ENCODE measurements around the gene HRH4.

Gene HRH4

DNA sequence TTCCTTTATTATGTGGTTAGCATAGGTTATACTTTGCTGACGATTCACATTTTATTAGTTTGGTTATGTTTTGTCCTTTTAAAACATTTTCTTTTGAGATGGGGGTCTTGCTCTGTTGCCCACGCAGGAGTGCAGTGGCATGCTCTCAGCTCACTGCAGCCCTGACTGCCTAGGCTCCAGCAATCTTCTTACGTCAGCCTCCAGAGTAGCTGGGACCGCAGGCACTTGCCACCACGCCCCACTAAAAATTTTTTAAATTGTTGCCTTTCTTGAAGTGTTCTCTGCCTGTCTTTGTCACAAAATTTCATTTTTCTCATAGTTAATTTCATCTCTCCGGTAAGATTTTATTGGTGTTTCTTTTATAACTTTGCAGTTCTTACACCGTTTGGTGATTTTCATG, 18.9 kb downstream of the HRH4 start:
- TF ChIP-seq, protein P1, sequence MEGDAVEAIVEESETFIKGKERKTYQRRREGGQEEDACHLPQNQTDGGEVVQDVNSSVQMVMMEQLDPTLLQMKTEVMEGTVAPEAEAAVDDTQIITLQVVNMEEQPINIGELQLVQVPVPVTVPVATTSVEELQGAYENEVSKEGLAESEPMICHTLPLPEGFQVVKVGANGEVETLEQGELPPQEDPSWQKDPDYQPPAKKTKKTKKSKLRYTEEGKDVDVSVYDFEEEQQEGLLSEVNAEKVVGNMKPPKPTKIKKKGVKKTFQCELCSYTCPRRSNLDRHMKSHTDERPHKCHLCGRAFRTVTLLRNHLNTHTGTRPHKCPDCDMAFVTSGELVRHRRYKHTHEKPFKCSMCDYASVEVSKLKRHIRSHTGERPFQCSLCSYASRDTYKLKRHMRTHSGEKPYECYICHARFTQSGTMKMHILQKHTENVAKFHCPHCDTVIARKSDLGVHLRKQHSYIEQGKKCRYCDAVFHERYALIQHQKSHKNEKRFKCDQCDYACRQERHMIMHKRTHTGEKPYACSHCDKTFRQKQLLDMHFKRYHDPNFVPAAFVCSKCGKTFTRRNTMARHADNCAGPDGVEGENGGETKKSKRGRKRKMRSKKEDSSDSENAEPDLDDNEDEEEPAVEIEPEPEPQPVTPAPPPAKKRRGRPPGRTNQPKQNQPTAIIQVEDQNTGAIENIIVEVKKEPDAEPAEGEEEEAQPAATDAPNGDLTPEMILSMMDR (IDR thresholded peaks at IDR 0.05) = no peak
- Histone ChIP-seq H3K9ac (no peak overlapping the region), H3K27me3 (ENCODE audit: control insufficient read depth, insufficient read depth, low read length) (no peaks in the 10 kb centered on the region), H3K9me3 (ENCODE audit: control insufficient read depth, low read length) (no peaks in the 10 kb centered on the region), H3K4me2 (ENCODE audit: low read length) (no peak overlapping the region), H3K79me2 (no peaks in the 10 kb centered on the region), H2AFZ (no peak overlapping the region), H3K36me3 (ENCODE audit: control insufficient read depth, insufficient read depth, low read length) (no peaks in the 10 kb centered on the region), H3K27ac (no peak overlapping the region), H3K4me1 (no peaks in the 10 kb centered on the region), H3K4me3 (ENCODE audit: low read depth, low read length) (no peak overlapping the region)

DNA sequence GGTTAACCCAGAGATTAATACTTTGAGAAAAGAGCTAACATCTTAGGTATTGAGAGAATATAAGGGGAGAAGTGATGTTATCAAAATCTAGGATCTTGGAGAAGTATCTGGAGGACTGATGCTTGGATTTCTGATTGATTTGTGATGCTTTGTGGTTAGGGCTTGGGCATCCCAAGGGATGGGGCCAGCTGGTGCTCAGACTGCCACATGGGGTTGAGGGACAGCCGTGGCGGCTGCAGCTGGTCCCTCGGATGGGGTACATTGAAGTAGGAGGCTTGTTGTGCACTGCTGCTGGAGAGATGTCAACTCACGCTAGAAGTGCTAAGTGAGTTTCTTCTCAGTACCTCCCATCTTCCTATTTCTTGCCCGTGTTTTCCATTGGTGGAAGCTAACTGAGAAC, 22.4 kb downstream of the HRH4 start:
- Histone ChIP-seq H3K27ac (no peak overlapping the region), H3K9me3 (ENCODE audit: control insufficient read depth, low read length) (no peaks in the 10 kb centered on the region), H3K27me3 (ENCODE audit: control insufficient read depth, insufficient read depth, low read length) (no peaks in the 10 kb centered on the region), H3K4me3 (ENCODE audit: low read depth, low read length) (no peak overlapping the region), H3K9ac (no peak overlapping the region), H3K36me3 (ENCODE audit: control insufficient read depth, insufficient read depth, low read length) (no peaks in the 10 kb centered on the region), H3K4me2 (ENCODE audit: low read length) (no peak overlapping the region), H3K79me2 (no peaks in the 10 kb centered on the region), H3K4me1 (no peaks in the 10 kb centered on the region), H2AFZ (no peak overlapping the region)
- TF ChIP-seq, protein P1 (IDR thresholded peaks at IDR 0.05) = no peak

DNA sequence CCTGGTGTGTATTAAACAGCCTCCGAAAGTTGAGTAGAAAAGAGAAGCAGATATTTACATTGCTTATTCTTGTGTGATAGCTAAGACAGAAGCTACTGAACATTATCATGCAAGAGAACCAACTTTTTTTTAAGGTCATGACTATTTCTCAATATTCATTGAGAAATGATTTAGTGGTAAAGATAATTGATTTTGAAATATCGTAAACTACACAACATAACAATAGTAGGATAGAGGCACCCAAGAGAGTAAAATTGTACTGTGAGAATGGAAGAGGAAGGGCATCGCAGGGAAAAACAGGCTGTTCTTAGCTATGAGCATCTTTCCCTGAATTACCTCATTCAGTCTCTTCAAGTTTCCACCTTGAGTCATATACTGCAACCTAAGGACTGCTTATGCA, 25.2 kb downstream of the HRH4 start:
- TF ChIP-seq, protein P1 (IDR thresholded peaks at IDR 0.05) = no peak
- Histone ChIP-seq H3K4me3 (ENCODE audit: low read depth, low read length) (no peak overlapping the region), H3K27me3 (ENCODE audit: control insufficient read depth, insufficient read depth, low read length) (no peaks in the 10 kb centered on the region), H3K36me3 (ENCODE audit: control insufficient read depth, insufficient read depth, low read length) (no peaks in the 10 kb centered on the region), H2AFZ (no peak overlapping the region), H3K4me1 (no peaks in the 10 kb centered on the region), H3K79me2 (no peaks in the 10 kb centered on the region), H3K4me2 (ENCODE audit: low read length) (no peak overlapping the region), H3K9me3 (ENCODE audit: control insufficient read depth, low read length) (no peaks in the 10 kb centered on the region), H3K9ac (no peak overlapping the region), H3K27ac (no peak overlapping the region)

DNA sequence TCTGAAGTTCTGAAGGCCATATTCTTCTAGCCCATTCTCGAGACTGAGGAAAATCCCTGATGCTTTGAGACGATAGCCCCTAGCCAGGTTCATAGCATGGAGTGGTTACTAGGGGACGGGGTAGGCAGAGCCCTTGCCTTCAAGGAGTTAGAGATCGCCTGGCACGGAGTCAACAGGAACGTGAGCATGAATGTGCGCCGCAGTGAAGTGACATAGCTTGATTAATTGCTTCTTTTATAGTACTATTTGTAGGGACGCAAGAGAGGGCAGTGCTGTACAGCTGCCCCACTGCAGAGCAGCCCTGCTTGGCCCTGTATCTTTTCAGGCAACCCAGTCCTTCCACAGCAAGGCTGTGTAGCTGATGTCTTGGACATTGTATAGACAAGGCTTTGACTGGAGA, 26.2 kb downstream of the HRH4 start:
- H3K36me3 ChIP-seq (ENCODE audit: control insufficient read depth, insufficient read depth, low read length) = no peaks in the 10 kb centered on the region
- no peak overlapping the region for H2AFZ ChIP-seq
- no peaks in the 10 kb centered on the region for H3K79me2 ChIP-seq
- no peaks in the 10 kb centered on the region for H3K9me3 ChIP-seq (ENCODE audit: control insufficient read depth, low read length)
- no peak overlapping the region for H3K9ac ChIP-seq
- TF ChIP-seq, protein P1 (IDR thresholded peaks at IDR 0.05) = no peak
- H3K4me2 ChIP-seq (ENCODE audit: low read length) = no peak overlapping the region
- peaks cover under 1% of the 10 kb centered on the region for H3K4me1 ChIP-seq
- no peaks in the 10 kb centered on the region for H3K27me3 ChIP-seq (ENCODE audit: control insufficient read depth, insufficient read depth, low read length)
- no peak overlapping the region for H3K27ac ChIP-seq
- H3K4me3 ChIP-seq (ENCODE audit: low read depth, low read length) = no peak overlapping the region

DNA sequence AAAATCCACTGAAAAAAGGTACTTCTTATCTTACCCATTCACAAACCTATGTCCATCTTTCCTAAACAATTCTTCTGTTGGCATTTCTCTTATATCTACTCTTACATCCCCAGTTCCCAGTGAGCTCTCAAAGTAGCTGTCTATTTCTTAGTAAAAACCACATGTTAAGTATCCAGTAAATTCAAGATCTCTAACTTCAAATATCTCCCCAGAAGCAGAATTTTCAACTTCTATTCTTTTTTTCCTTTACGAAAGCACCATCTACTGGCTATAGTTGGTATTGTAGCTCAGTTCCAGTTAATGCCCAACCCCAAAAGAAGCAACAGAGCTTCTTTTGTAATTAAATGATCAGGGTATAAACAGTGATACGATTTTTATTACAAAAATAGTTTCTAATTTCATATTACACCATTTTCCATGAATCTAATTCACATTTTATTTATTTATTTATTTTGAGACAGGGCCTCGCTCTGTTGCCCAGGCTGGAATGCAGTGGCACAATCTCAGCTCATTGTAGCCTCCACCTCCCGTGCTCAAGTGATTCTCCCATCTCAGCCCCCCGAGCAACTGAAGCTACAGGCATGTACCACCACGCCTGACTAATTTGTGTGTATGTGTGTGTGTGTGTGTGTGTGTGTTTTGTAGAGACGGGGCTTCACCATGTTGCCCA, 28.5 kb downstream of the HRH4 start:
- Histone ChIP-seq H3K27ac (no peak overlapping the region), H3K9ac (no peak overlapping the region), H2AFZ (no peak overlapping the region), H3K79me2 (no peaks in the 10 kb centered on the region), H3K9me3 (ENCODE audit: control insufficient read depth, low read length) (no peaks in the 10 kb centered on the region), H3K4me1 (peaks cover 7% of the 10 kb centered on the region), H3K36me3 (ENCODE audit: control insufficient read depth, insufficient read depth, low read length) (no peaks in the 10 kb centered on the region), H3K27me3 (ENCODE audit: control insufficient read depth, insufficient read depth, low read length) (no peaks in the 10 kb centered on the region), H3K4me3 (ENCODE audit: low read depth, low read length) (no peak overlapping the region), H3K4me2 (ENCODE audit: low read length) (no peak overlapping the region)
- TF ChIP-seq, protein P1 (IDR thresholded peaks at IDR 0.05) = peak; percentile 82
